Suppressor macrophage treated with lipopolysaccharide for 4 hours (primary cell): Measurements from ENCODE around the gene KIRREL1.
"Not testable (repeated sequence)": the region's sequence is repeated elsewhere in the genome, so short reads cannot be mapped to it uniquely, and the experiment has no call there.

Experiments
- DNase-seq: peaks from one replicate; pipeline ENCODE4 v3.0.0-alpha.2; 2020

Gene KIRREL1

DNA sequence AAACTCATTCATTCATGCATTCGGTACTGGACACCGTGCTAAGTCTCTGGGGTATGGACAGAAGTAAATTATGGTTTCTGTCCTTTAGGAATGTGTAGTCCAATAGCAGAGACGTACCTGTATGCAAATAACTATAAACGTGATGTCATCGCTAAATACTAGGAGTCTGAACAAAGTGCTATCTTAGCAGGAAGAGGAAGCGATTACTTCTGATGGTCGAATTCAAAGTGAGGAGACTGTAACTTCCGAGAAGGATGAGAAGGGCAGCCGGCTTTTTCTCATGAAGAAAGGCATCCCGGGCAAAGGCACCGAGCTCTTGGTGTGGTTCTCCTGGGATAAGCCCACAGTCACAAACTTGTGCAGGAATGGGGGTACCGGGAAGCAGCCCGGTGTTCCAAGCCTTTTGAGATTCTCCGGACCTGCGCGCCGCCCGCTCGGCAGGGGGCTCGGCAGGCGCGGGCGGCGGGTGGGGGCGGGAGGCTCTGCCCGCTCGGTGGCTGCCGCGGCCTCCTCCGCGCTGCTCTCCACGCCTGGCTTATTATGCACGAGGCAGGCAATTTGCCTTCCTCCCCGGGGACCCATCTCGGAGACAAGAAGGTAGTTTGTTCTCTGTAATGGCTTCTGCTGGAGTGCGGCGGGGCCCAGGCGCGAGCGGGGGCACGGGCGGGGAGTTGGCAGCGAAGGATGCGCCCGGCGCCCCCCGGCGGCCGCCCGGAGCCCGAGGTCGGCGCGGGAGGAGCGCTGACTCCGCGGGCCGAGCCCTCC, 119.7 kb downstream of the KIRREL1 start:
- DNase-seq = peak; percentile 30

DNA sequence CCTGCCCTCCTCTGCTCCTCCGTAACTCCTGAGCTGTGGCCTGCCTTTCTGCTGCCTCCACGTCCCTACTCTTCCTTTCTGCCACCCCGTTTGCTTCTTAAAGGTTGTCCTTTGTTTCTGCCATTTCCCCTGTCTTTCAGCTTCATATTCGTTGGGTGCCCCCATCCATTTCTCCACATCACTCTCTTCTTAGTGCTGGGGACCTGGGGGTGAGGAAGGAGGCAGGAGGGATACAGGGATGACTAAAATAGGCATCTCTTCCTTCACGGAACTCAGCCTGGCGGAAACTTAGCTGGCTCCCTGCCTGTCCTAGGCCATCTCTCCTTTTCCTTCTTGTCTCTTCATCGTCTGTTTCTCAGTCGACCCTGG, 120.3 kb downstream of the KIRREL1 start:
- DNase-seq = no peak

DNA sequence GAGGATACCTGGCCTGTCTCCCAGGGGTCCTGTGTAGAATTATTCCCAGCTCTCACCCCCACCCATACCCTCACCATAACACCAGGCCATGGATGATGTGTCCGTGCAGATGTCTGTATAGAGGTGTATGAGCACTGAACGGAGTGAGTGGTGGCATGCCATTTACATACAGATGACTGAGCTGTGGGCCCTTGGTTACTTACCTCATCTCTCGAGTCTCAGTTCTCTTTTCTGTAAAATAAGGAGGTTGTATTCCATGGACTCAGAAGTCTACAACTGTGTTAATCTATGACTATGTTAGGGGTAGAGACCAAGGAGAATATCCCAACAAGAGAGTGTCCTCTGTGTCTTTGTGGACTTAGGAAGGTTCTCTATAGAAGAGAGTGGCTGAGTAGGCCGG, 121.7 kb downstream of the KIRREL1 start:
- DNase-seq = peak; percentile 47

DNA sequence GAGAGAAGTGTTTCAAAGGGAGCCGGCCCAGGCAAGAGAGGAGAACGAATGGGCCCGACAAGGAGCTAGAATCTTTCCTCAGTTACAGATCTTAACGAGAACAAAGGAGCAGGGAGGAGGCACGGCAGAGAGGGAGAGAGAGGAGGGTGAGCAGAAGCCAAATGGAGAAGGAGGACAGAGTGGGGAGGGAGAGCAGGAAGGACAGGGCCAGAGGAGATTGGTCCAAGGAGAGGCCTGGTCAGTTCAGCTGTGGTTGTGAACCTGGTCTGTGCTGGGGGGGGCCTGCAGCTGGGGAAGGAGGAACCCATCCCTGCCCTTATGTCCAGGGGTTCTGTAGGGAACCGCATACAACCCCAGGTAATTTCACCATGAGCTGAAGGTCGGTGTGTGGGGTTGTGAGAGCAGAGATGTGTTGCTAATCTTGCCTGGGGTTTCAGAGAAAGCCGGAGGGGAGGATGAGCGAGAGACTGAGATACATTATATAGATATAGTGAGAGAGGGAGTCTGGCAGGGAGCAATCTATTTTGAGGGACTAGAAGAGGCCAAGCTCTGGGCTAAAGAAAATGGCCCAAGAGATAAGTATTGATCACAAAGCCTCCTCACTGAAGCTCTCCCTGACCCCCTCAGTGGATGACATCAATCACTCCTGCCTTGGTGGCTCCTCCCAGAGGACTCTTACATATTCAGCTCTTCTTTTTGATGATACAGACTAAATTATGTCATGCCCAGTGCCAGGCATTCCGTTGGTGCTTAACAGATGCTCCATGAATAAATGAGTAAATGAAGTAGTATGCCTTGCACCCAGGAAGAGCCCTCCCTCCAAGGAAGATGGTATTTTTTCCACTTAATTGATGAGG, 123.1 kb downstream of the KIRREL1 start:
- no peak for DNase-seq

DNA sequence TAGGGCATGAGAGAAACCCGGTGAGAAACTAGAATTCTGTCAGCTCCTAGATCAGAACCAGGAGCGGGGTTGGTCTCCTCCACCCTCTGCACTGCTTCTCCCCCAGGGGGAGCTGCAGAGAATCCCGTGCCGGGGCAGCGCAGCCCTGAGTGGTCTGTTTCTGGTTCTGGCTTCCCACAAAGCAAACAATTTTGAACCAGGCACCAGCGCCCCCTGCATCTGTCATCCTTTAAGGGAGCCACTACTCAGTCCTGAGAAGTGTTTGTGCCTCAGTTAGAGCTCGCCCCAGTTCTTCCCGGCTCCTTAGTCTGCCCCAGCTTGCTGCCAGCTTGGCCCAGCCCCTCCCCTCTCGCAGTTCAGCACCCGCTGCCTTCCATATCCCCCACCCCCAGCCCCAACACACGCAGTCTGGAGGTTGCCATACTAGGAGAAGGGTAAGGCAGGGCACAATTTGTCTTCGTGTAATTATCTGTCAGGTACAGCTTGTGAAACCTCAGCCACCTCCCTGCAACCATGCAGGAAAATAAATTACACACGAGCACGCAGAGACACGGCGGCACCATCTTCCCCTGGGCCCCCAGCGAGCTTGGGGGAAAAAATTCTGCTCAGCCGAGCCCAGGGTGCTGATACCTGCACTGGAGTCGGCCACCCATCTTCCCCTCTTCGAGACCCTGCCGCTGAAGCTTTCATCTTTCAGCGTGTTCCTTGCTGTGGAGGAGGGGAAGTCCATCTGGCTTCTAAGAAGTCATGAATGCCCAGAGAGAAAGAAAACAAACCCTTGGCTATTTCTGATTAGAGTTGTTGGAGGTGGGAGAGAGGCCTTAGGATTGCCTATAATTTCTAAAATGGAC, 124.6 kb downstream of the KIRREL1 start:
- DNase-seq = peak; percentile 50

DNA sequence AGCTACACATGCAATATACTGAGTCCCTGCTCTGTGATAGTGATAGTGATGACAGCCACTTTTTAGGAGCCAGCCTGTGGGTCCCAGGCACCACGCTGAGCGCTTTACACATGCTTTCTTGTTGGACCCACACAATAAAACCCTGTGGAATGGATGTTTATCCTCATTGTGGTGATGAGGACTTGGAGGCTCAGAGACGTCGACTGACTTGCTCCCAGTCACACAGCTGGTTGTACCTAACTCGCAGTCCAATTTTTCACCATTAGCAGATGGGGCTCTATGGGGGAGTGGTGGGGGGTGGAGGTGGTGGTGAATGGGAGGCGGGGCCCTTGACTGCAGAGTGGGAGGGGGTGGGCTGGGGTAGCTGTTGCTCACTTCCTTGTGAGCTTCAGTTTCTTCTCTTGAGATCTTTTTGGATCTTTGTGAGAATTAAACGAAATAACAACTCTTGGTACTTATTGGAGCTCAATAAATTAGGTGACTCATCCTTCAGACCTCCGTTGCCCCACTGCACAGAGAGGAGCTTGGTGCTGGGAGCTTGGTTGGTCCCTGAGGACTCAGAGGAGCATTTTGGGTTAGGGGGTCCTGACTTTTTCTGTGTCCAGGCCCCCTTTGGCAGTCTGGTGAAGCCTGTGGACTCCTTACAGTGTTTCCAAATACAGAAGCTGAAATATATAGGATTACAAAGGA, 125.4 kb downstream of the KIRREL1 start:
- DNase-seq = no peak

DNA sequence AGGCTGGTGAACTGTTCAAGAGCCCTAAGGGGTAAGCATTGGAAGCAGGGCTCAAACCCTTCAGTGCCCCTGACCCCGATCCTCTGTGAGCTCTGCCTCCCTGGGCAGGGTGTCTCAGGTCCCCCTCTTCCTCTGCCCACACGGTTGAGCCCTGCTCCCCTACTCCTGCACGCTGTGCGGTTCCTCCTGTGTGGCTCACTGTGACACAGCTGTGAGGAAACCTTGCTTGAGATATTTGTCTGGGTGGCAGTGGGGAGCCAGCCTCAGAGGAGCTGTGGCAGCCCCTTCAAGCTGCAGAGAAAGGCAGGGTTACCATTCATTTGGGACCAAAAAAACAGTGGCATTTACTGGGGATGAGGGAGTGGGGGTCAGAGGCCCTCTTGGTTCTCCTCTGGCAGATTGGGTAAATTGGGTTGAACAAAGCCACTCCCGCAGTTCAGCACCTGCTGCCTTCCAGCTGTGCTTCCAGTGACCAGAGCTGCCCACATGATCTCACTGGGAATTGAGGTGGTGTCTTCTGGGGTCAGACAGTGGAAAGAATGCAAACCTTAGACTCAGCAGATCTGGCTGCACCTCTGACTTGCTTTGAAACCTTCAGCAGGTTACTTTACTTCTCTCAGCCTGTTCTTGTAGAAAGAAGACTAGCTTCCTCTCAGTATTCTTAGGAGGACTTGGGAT, 126.7 kb downstream of the KIRREL1 start:
- no peak for DNase-seq

DNA sequence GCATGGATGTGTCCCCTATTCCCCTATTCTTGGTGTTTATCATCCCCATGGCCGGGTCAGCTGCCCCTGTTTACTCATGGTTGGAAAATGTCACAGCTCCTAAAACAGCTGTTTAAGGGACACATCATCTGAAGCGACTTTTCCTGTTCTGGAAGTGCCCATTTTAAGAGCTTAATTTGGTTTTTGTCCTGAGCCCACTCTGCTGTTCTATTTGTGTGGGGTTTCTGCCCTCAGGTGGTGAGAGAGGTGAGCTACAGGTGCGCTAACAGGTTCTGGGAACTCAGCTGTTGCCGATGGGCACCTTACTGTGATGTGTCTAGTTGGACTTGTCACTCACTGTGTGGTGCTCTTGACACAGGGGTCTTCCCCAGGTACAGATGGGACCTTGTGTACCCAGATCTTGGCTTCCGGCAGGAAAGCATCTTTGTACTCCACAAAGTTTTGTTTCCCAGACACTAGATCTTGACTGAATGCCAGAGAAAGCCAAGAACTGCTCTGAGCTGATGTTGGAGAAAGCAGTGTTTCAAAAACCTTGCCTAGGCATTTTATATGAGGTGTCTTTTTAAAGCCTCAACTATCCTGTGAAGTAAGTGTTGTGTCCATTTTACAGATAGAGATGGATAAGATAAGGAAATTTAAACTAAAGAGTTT, 128.3 kb downstream of the KIRREL1 start:
- no peak for DNase-seq

DNA sequence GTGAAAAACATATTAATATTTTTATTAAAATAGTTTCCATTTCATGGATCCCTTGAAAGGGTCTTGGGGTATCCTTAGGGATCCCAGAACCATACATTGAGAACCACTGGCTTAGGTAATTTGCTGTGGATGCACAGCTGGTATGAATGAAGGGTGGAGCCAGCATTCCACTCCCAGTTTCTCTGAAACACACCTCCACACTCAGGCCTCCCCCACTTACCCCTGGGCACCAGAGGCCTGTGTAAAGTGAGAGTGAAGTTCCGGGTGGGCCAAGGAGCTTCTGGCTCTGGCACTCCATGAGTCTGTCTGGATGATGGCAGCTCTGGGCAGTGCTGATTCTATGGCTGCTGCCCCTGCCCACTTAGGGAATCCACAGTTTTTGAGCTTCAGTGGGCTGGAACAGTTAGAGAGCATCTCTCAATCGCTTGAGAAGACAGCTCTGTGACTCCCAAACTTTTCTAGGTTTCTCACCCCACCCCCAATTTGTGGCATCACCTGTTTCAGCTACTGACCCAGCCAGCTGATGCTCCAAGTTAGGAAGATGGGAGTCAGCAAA, 129.5 kb downstream of the KIRREL1 start:
- no peak for DNase-seq

DNA sequence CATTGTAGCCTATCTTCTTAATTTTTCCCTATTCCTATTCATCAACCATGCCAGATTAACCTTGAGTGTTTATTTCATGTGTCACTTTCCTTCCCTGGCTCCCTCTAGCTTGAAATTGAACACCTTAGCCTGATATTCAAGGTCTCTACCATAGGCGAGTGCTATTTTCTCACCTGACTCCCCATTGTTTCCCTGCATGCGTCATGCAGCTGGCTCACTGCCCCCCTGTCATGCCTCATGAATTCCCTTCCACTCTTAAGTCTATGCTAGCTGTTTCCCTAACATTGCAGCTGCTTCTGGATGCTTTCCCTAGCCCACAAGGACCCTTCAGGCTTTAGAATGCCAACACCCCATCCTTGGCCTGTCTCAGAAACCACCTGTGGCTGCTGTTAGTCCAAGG, 130.6 kb downstream of the KIRREL1 start:
- no peak for DNase-seq

DNA sequence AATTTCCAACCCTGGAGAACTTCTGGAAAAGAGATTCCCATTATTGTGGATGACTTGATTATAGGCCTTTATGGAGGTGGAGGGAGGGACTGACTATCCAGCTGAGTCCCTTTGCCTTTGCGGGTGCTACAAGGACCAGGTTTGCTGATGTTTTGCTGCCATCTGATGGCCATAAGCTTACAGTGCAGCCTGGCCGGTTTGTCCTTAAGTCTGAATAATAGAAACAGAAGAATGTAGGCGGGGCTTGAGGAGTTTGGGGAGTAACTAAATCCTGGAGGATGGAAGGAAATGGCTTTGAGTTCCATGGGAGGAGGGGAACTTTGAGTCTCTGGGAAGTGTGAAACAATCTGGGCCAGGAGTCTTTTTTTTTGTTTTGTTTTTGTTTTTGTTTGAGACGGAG, 131.6 kb downstream of the KIRREL1 start:
- peak; percentile 92 for DNase-seq

DNA sequence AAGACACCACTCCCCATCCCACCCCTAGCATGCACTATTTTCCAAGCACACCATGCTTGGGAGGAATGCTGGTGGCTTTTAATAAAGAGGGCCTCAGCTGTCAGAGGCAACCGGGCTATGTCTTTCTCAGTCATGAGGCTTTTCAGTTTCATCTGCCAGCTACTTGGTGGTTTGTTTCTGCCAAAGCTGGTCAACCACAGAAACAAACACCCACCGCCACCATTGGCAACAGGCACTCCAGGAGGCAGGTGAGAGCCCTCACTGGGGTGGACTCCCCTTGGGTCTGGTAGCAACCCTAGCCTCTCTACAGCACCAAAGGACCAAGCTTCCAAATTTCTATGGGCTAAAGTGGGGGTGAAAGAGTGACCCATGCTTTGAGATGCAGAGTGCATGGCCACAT, 133.0 kb downstream of the KIRREL1 start:
- no peak for DNase-seq

DNA sequence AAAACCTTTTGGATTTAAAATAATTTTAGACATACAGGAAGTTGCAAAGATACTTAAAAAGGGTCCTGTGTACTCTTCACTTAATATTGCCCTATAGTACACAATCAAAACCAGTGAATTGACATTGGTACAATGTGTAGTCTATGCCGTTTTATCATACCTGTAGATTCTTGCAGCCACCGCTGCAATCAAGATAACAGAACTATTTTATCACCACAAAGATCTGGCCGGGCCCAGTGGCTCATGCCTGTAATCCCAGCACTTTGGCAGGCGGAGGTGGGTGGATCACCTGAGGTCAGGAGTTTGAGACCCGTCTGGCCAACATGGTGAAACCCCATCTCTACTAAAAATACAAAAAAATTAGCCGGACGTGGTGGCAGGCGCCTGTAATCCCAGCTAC, 135.1 kb downstream of the KIRREL1 start:
- not testable (repeated sequence) for DNase-seq

DNA sequence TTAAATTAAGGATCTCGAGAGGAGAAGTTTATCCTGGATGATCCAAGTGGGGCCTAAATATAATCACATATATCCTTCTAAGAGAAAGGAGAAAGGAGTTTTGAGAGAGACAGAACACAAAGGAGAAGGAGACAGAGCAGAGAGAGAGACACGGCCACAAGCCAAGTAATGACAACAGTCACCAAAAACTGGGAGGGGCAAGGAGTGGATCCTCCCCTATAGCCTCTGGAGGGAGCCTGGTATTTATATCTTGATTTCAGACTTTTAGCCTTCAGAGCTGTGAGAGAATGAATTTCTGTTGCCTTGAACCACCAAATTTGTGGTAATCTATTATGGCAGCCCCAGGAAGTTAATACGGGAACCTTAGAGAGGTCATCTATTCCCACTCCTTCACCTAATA, 137.8 kb downstream of the KIRREL1 start:
- no peak for DNase-seq

DNA sequence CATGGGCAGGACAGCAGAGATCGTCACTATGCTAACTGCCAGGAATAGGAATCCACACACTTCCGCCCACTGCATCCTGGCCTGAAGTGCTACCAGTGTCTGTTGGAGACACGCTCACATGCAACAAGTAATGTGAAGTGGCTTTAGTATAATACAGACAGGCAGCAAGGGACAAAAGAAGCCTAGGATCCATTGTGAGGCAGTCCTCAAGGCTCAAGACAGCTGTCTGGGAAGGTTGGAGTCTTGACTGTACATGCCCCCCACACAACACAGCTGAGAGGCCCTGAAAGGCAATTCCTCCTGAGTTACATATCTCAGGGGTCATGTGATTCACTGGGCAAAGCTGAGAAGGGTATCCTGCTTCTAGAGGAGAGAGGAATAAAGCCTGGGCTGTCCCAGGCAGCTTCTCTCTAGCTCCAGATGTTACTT, 147.3 kb downstream of the KIRREL1 start:
- DNase-seq = no peak

DNA sequence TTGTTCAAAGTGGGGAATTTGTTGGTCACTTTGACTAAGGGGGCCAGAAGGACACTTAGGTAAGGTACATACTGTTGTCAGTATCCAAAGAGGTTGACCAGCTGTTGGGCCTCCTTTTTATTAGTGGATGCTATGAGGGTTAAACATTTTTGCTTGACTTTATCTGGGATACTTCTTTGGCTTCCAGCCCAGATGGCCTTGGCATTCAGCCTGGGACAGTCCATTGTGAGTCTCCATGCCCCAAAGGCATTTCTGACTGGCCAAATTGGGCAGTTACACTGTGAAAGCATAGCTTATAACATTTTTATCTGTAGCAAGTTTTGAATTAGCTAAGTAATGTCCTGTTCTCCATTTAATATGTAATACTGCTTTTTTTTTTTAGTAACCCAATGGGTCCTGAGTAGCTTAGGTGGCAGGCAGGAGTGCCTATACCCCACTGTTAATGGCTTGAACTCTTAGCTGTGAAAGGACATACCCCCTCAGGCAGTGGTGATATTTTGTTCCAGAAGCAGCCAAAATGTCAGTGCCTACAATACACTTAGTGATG, 151.8 kb downstream of the KIRREL1 start:
- no peak for DNase-seq

DNA sequence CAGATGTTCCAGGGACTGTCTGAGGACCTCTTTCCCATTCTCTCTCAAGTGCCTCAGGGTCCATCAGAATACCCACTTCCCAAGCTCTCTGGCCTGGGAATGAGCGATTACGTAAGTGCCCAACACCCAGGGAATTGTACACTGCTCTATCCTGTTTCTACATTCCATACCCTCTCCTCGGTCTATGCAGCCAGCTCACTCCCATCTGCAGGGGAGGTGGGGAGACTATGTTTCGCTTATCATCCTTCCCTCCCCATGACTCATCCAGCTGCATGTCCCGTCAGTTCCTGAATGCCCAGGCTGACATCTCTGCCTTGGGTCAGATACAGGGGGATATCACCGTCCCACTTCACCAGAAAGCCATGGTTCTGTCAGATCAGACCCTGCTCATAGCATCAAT, 152.7 kb downstream of the KIRREL1 start:
- no peak for DNase-seq

DNA sequence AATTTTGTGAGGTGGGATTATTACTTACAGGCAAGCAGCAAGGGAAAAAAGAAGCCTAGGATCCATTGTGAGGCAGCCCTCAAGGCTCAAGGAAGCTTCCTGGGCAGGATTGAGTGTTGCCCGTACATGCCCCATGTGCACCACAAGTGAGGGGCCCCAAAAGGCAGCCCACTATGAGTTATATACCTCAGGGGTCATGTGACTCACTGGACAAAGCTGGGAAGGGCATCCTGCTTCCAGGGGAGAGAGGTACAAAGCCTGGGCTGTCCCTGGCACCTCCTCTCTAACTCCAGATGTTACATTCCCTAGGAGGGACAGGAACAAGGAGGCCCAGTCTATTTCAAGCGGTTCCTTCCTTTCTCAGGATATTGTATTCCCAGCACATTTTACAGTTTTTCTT, 153.3 kb downstream of the KIRREL1 start:
- no peak for DNase-seq

DNA sequence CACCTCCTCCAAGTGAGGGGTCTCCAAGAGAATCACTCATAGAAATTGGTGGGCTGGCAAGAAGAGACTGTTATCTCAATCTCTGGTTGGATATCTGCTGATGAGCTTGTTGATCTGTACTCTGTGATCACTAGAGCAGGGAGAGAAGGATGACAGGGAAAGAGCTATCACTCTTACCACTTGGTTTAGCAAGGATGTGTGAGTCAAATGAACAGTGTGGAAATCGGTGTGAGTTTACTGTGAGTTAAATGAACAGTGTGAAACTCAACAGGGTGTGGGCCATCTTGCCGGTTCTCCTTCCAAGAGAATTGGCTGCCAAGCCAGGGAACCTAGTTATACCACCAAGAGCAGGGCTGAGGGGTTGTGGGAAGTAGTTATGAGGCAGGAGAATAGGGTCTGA, 154.0 kb downstream of the KIRREL1 start:
- DNase-seq = peak; percentile 52

DNA sequence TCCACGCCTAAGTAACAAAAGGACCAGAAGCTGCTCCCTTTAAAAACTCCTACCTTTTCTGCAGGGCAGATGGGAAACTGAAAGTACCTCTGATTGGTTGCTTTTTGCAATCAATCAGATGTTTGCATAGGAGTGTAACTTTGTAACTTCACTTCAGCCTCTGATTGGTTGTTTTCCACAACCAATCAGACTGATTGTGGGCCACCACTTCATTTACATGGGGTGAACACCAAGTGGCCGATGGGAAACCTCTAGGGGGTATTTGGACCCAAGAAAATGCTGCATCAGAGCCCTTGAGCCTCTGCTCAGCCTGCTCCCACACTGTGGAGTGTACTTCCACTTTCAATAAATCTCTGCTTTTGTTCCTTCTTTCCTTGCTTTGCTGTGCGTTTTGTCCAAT, 154.4 kb downstream of the KIRREL1 start:
- DNase-seq = peak; percentile 63

DNA sequence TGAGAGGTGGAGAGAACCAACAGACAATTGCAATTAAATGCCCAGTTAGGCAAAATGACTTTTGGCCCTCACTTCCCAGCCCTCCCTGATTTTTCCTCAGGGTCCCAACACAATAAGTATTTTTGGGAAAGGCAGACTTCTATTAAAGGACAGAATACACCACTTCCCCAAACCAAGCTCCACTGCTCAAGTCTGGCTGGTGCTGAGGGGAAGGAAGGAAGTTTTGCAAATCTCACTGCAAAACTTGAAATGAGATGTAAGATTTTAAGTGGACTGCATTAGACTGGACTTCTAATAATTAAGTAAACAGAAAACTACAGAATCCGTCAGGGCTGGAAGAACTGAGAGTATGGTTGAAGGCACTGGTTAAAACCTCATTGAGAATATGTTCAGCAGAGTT, 155.0 kb downstream of the KIRREL1 start:
- peak; percentile 54 for DNase-seq
